ENCODE measurements around the gene SH2D4B.
A peak's percentile ranks its signal among the peaks of the same experiment; 100 is the strongest.

Gene SH2D4B

GRCh38 chr10:80537736-80538480, at the start of gene SH2D4B:
Gene SH2D4B (plus strand): TSS chr10:80537902. CDS start chr10:80538332, 430 bp downstream.
- DNase-seq (ENCODE audit: extremely low read depth in 1 of 2, low read depth in 1 of 2): no peak

- DNase-seq (ENCODE audit: extremely low read depth in 1 of 2, low read depth in 1 of 2): no peak
Observed at GRCh38 chr10:80488539-80489066, 49.1 kb upstream of the SH2D4B start.

- no peak for DNase-seq (ENCODE audit: extremely low read depth in 1 of 2, low read depth in 1 of 2)
Observed at GRCh38 chr10:80489371-80490112, 48.2 kb upstream of the SH2D4B start.

GRCh38 chr10:80491251-80492102, 46.2 kb upstream of the SH2D4B start:
- no peak for DNase-seq (ENCODE audit: extremely low read depth in 1 of 2, low read depth in 1 of 2)

- DNase-seq (ENCODE audit: extremely low read depth in 1 of 2, low read depth in 1 of 2): no peak
Observed at GRCh38 chr10:80492848-80493521, 44.7 kb upstream of the SH2D4B start.

- no peak for DNase-seq (ENCODE audit: extremely low read depth in 1 of 2, low read depth in 1 of 2)
Observed at GRCh38 chr10:80493522-80494051, 44.1 kb upstream of the SH2D4B start.

- DNase-seq (ENCODE audit: extremely low read depth in 1 of 2, low read depth in 1 of 2): no peak
Observed at GRCh38 chr10:80496555-80497172, 41.0 kb upstream of the SH2D4B start.

GRCh38 chr10:80497187-80498077, 40.3 kb upstream of the SH2D4B start:
- DNase-seq (ENCODE audit: extremely low read depth in 1 of 2, low read depth in 1 of 2): no peak

GRCh38 chr10:80498078-80498832, 39.4 kb upstream of the SH2D4B start:
- no peak for DNase-seq (ENCODE audit: extremely low read depth in 1 of 2, low read depth in 1 of 2)

GRCh38 chr10:80498833-80499741, 38.6 kb upstream of the SH2D4B start:
- DNase-seq (ENCODE audit: extremely low read depth in 1 of 2, low read depth in 1 of 2): peak in 1 of 2 donors; percentile 32

- DNase-seq (ENCODE audit: extremely low read depth in 1 of 2, low read depth in 1 of 2): no peak
Observed at GRCh38 chr10:80500572-80501380, 36.9 kb upstream of the SH2D4B start.

GRCh38 chr10:80501381-80501912, 36.3 kb upstream of the SH2D4B start:
- DNase-seq (ENCODE audit: extremely low read depth in 1 of 2, low read depth in 1 of 2): no peak

GRCh38 chr10:80501913-80502521, 35.7 kb upstream of the SH2D4B start:
- no peak for DNase-seq (ENCODE audit: extremely low read depth in 1 of 2, low read depth in 1 of 2)

GRCh38 chr10:80502621-80503583, 34.8 kb upstream of the SH2D4B start:
- DNase-seq (ENCODE audit: extremely low read depth in 1 of 2, low read depth in 1 of 2): no peak
